Smooth muscle cell of bladder (primary cell): ENCODE data around the gene TAF4B. TPM values are rescaled to one million over a fixed set of nuclear protein-coding genes. Genes with fewer than 3 reads are reported as not detected.

ENCODE experiments used
- total RNA-seq: library from RNA; depleted of rRNA; stranded (reverse); fragments of >200 nt; gene quantifications from 2 replicates; pipeline ENCODE4 v1.2.3, GENCODE V29; 2014

Gene TAF4B, protein sequence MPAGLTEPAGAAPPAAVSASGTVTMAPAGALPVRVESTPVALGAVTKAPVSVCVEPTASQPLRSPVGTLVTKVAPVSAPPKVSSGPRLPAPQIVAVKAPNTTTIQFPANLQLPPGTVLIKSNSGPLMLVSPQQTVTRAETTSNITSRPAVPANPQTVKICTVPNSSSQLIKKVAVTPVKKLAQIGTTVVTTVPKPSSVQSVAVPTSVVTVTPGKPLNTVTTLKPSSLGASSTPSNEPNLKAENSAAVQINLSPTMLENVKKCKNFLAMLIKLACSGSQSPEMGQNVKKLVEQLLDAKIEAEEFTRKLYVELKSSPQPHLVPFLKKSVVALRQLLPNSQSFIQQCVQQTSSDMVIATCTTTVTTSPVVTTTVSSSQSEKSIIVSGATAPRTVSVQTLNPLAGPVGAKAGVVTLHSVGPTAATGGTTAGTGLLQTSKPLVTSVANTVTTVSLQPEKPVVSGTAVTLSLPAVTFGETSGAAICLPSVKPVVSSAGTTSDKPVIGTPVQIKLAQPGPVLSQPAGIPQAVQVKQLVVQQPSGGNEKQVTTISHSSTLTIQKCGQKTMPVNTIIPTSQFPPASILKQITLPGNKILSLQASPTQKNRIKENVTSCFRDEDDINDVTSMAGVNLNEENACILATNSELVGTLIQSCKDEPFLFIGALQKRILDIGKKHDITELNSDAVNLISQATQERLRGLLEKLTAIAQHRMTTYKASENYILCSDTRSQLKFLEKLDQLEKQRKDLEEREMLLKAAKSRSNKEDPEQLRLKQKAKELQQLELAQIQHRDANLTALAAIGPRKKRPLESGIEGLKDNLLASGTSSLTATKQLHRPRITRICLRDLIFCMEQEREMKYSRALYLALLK
- total RNA-seq, result 1.7 and 1.9 TPM in 2 replicates

DNA sequence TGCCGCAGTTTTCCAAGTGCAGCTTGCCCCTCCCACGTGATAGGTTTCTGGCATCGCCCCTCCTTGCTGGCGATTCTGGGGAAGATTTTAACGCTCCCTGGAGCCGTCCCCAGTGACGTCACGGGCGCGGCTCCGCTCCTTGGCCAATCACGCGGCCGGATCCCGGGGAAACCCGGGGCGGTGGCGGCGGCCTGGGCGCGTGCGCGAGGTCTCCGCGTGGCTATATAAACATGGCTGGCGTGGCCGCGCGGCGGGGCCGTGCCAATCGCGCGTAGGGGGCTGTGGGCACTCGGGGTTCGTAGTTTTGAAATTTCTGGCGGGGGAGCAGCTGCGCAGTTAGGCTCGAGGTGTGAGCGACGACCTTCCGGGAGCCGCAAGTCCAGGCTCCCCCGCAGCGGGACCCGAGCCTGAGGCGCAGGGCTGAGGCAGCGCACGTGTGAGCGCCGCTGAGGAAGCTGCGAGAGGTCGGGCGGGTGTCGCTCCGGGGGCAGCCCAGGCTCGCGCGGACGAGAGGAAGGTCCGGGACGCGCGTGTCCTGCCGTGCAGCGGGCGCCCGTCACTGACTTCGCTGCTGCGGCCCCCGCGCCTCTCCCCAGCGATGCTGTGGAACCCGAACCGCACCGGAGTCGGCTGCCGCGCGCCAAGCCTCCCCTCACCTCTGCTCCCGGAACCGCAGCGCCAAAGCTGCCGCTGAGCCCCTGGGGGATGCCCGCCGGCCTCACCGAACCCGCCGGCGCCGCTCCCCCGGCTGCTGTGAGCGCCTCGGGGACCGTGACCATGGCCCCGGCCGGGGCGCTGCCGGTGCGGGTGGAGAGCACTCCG, at the start of gene TAF4B:
Gene TAF4B, plus strand, starts transcription at position 217 of the 822 bp plus-strand sequence. Its CDS starts 489 bp downstream, at position 706.

Other genes with a start within 250 kb of the TAF4B start
- gene SS18, start 135.8 kb upstream of the TAF4B start, total RNA-seq, result 72.8 and 87.3 TPM in 2 replicates
- gene PSMA8, start 92.6 kb upstream of the TAF4B start, total RNA-seq, result not detected in 2 replicates